Left ventricle myocardium superior (tissue), 1 donor: ENCODE results near the gene NTN5. TPM values are rescaled to one million over a fixed set of nuclear protein-coding genes. Genes with fewer than 3 reads are reported as not detected.

ENCODE experiments used
- ATAC-seq: fragments of 200-7000 bp; cut with Tn5 transposase; one replicate; pipeline ENCODE4 v1.9.1; 2020; ENCODE audit warnings: mild to moderate bottlenecking, moderate library complexity
- DNase-seq: peaks from one replicate; pipeline ENCODE4 v3.0.0-alpha.2; 2020
- intact Hi-C: fragments of 100-400 bp; cut with micrococcal nuclease; formaldehyde crosslinking; loops from one replicate; pipeline ENCODE4 v1.11.0; 2022
- total RNA-seq: library from RNA; stranded (reverse); fragmentation: NEBNext Ultra II Directional; extraction: Animal tissue kit (Norgen Biotek cat#: 25700); gene quantifications from one replicate; pipeline ENCODE4 v1.2.1, GENCODE V29; 2021
- donor health status: DM: no; HTN: yes; CAD: no; lungs with severe emphysema.

NTN5 gene
- total RNA-seq, 1 donor from 2014 or later = not detected

DNA sequence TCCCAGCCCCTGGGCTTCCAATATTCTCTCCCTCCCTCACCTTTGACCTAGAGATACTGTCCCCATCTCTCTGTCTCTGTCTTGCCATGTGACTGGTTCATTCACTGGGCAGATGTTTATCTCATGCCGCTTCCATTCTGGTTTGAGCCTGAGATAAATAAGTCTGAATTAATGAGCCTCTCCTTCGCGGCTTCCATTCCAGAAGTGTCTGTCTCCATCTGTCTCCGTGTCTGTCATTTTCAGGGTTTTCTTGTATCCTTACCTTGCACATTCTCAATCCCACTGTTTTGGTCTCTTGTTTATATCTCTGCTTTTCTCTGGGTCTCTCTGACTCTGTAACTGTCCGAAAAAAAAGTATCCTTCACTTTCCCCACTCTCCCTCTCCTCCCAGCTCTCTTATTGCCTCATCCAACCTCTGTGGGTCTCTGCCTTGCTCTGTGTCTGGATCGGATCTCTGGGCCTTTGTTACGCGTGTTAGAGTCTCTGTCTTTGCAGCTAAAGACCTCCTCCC, 49.2 kb downstream of the NTN5 start:
- intact Hi-C loops = no loop called here
- DNase-seq (no peak), ATAC-seq (no peak)

DNA sequence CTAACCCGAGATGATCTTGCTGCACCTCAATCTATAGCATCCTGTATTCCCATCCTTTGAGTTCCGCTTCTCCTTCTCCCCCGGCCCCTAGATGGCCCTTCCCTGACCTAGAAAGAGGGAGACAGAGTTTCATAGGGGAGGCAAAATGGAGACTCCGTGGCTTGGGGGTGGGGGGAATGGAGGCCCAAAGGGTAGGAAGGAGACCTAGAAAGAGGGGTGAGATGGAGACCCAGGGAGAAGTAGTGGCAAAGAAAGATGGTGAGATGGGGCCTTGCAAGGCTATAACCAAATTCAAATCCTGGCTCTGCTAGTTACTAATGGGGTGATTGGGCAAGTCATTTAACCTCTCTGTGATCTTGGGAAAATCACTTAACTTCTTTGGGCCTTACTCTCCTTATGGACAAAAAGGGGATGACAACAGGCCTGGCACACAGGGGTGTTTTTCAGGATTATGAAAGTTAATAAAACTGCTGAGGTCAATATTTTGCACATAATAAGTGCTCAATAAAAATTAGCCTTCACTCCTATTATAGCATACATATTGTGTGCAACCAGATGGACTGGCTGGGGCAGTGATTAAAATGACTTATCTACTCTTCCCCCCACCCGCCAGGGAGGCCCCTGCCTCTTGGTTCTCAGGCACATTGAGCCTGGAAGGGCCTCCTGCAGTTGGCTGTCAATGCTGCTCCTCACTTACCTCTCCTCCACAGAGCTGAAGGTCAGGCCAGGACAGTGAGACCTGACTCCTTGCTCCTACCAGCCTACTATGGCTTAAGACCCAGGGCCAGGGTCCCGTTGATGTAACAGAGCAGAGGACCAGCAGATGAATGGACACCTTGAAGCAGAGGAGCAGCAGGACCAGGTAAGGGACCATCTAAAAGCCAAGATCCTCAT, 52.9 kb downstream of the NTN5 start:
- no peak for DNase-seq
- intact Hi-C loops = no loop called here
- ATAC-seq = no peak

DNA sequence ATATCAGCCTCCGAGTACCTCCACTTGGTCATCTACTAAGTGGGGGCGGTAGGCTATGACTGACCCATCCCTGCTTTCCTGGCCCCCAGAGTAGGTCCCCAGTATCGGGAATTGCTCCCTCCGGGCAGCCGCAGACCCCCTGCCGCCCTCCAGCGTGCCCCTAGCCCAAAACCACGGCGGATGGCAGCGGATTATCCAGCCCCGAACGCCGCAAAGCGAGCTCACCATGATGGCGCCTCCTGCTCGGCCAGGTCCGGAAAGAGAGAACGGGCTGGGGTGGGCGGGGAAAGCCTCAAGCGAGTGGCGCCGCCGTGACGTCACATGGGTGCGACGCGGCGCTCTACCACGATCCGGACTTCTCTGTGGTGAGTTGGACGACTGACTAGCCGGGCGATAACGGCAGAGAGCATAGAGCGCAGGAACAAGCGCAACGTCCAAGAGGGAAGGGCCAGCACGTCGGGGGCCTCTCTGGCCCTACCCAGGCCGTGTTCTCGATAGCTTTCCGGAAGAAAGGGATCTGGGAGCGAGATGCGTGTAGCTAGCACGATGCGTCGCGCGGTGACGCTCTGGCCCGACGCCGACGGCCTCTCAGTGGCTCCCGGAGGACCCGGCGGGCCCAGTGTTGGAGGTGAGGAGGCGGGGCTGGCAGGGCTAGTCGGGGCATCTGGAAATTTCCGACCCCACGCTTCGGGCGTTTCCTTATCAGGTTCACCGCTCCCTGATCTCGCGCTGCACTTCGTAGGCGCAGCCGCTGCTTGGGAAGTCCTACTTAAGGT, 53.7 kb downstream of the NTN5 start, which contains the start of the genes RPL18 and SPHK2:
Gene RPL18 (minus strand): TSS at position 263 of the 776 bp plus-strand sequence. CDS start 35 bp downstream, at position 228.
Gene SPHK2 (plus strand): TSS at position 591 of the 776 bp plus-strand sequence. CDS start 1,009 bp downstream, outside the sequence.
- DNase-seq (peak; percentile 99), ATAC-seq (peak; percentile 90)
- intact Hi-C loops = no loop called here

DNA sequence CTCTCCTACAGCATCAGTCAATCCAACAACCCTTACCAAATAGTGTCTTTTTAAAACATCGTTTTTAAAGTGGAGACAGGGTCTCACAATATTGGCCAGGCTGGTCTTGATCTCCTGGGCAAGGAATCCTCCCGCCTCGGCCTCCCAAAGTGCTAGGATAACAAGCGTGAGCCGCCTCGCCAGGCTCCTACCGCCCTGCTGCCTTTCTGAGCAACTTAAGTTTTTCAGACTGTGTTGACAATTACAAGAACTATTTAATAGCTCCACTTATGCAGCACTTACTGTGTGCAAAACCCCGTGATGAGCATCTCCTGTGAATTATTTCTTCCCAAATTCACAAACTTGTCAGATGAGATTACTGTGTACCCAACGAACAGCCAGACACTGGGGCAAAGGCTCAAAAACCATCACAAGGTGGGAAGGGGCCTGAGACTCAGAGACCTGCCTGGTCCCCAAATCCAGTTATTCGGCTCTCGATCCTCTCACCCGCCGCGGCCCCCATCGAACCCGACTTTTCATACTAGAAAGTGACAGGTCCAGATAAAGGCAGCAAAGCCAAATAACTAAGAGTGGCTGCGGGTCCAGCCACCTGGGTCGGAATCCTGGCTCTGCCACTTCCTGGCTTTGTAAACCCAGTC, 54.4 kb downstream of the NTN5 start:
- intact Hi-C loops = no loop called here
- no peak for ATAC-seq
- no peak for DNase-seq

DNA sequence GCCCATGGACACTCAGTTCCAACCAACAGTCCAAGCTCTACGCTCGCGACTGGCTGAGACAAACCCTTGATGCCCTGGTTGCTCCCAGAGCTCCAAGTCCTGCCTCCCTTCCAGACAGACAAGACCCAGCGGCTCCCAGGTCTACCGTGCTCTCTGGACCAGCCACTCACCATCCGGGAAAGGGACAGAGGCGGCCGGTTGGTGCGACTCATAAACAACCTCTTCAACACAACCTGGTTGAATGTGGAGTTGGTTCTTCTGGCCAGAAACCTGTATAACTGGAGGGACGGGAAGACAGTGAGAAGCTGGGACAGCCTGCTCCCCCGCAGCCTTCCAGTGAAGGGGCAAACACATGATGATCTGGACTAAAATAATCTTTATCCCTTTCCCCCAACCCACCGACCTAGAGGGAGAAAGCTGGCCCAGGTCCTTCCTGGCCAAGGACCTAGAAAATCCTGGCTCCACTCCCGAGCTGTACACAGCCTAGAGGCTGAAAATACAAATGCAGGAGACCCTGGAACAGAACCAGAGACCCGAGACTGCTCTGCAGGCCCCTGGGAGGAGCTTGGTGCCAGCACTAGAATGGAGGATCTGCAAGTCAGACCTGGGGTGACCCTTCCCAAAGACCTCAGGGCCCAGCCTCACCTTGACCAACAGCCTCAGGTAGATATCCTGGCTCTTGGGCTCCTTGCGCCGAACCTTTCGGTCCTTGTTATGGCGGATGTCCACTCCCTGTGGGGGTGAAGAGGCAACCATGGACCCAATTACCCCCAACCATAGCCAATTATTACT, 55.5 kb downstream of the NTN5 start:
- intact Hi-C loops = no loop called here
- ATAC-seq (no peak), DNase-seq (no peak)

DNA sequence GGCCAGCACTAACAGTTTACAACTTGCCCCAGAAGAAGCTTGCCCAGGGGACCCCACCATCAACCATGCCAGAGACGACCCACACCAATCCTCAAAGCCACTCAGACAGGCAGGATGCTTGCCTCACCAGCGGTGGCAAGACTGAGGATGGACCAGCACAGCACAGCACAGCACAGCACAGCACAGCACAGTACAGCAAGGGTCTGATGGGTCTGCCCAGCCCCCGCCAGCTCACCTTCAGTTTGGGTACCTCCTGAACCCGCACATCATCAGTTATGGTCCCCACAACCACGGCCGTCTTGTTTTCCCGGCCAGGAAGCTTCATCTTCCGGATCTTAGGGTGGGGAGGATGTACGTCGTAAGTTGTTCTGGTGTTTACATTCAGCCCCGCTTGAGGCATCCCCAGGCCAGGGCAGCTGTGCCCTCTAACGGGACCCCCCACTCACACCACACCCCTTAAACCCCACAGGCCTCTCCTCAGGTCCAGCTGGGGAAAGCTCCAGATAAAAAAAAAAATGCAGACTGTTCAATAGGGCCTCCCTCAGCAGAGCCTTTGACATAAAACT, 56.2 kb downstream of the NTN5 start:
- intact Hi-C loops = no loop called here
- no peak for ATAC-seq
- DNase-seq = no peak

DNA sequence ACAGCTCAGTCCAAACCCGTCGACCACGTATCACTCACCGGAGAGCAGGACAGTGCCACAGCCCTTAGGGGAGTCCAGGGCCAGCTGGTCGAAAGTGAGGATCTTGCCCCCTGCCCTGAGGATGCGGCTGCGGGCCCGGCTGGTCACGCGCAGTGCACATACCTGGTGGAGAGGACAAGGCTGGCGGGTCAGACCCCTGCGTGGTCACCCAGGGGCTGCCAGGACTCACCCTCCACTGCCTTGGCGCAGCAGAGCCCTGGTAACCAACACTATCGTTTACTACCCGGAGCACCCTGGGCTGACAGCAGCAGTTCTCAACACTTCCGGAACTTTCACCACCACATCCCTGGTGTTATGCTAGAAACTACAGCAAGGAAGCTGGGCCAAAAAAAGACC, 56.8 kb downstream of the NTN5 start:
- no peak for ATAC-seq
- intact Hi-C loops = no loop called here
- no peak for DNase-seq

DNA sequence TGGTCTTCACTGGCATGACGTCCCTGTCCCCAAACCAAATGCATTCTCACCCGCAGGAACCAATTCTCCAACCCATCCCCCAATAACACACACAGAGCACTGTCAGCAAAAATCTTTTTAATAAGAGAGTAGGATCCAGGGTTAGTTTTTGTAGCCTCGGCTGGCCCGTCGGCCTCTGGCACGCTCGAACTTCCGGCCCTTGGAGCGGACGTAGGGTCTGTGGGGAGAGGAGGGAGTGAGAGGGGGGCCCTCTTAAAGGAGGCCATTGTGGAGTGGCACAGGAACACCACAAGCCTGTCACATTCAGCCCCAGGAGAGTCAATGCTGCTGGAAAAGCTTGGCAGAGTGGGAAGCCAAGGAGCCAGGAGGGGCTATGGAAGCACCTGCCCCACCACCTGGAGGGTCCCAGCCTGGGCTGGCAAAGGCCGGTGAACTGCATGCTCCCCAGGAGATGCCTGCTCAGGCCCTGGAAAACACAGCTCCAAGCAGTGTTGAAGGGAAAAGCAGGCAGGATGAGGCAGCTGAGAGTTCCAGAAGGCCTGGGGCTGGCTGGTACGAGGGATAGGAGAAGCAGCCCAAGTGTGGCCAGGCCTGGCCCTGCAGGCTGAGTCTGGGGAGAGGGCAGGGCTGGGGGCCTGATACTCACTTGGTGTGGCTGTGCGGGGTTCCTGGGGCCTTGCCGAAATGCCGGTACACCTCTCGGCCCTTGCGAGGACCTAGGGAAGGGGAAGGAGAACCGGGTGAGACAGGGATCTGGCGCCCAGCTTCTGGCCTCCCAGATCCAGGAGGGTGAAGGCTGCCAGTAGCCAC, 57.4 kb downstream of the NTN5 start:
- ATAC-seq (no peak), DNase-seq (no peak)
- intact Hi-C loops = no loop called here

DNA sequence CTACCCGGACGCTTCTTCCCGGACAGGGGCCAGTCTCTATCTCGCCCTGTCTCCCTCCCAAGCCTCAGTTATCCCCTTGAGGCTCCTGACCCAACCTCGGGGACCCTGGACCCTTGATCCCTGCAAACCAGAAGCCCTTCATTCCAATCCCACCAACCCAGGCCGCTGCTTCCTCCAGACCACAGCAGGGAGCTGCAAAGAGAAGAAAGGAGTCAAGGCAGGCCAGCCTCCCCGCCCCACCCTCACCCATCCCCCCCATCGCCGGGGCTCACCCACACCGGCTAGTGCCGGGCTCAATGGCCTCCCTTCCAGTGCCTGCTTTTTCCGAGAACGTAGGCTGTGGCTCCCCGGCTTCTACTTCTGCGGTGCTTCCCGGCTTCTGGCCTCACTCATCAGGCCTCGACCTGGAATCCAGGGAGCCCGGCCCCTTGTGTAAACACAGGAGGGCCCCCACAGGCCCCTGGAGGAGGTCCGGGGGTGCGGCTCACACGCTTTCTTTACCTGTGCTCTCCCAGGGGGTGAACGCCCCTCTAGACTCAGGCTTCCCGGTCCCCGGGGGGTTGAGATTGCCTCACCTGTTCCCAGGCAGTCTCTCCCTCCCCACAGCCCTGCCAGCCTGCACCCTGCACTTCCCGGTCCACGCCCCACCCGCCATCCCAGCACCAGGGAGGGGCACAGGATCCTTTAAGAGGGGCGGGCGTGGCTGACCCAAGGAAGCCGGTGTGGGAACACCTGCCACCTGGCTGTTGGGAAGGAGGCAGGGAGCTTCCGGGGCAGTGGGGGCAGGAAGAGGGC, 58.2 kb downstream of the NTN5 start, which contains the start of gene FAM83E:
Gene FAM83E (minus strand): TSS at position 641 of the 795 bp plus-strand sequence. CDS start 1,704 bp downstream, outside the sequence.
- ATAC-seq (no peak), DNase-seq (no peak)

DNA sequence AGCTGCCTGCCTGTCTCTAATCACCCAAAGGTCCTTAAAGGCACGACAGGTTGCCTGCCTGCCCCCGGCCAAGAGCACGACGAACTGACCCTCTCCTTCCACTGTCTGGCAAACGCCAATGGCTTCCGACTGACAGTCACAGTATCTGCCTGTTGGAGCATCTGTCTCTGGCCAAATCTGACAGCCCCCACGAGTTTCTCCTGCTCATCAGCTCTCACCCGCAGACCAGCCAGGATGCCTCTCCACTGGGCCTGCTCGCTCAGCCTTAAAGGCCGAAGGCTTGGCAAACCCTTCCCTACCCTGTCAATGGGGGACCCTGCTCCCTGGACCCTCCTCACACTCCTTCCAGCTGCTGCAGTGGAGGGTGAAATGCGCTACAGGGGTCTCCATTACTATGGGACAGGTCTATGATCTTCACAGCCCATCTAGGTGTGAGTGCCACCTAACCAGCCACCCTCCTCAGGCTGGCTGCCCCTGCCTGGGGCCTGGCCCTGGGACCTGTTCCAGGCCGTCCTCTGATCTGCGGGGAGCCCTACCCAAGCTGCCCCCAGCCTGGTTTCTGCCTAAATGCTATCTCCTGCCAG, 58.9 kb downstream of the NTN5 start:
- DNase-seq = no peak
- intact Hi-C loops = no loop called here
- ATAC-seq = no peak

More for the DNA sequence above, 58.2 kb downstream of the NTN5 start, which contains the start of gene FAM83E:
- intact Hi-C loops = no loop called here

DNA sequence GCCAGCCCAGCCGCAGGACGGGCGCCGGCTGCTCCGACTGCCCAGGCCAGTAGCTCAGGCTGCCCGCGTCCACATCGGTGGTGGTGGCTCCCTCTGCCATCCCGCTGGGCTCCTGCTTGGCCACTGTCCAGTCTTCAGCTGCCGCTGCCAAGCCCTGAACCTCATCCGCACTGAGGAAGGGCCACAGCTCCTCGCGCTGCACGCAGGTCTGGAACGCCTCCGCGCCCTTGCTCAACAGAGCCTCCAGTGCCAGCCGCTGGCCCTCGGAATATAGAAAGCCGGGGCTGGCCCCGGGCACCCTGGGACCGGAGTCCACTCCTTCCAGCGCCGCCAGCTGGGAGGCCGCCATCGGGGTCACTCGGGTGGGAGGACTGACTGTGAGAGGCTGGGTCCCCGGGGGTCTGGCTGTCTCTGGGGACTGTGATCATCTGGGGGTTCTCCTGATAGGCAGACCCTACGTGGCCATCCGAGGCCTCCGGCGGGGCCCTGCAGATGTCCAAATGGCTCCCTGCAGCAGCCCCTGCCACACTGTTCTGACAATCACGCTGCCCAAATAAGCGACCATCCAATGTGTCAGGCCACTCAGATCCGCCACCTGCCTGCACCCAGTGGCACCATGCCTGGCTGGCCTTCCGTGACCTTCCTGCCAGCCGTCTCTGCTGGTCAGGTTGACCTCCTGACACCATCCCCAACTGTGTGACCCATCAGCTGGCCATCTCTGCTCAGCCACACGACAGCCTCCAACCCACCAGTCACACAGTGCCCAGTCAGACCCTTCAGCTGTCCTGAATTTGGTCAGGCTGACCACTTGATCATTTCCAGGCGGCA, 59.6 kb downstream of the NTN5 start:
- DNase-seq (no peak), ATAC-seq (no peak)

DNA sequence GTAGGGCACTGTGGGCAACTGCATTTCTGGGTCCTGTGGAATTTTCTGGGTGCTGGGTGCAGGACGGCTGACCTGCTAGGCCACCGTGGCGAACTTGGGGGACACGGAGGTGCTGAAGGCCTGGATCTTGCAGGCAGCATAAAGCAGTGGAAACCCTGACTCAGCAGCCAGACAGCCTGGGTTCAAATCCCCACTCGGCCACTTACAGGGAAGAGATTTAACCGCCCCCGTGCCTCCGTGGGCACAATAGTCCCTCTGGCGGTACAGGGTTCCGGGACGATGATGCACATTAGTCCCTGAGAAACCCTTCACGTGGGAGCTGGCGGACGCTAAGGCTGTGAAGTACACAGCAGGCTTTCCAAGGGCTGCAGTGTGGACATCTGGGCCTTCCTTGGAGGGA, 60.9 kb downstream of the NTN5 start:
- intact Hi-C loops = no loop called here
- DNase-seq = no peak
- no peak for ATAC-seq

More for the DNA sequence above, 59.6 kb downstream of the NTN5 start:
- intact Hi-C loops = no loop called here
